Activated CD8-positive, alpha-beta memory T cell treated with anti-CD3 and anti-CD28 coated beads, Interleukin-2, amount 50 U/mL, for 24 hours (primary cell): ENCODE results near the gene UBXN6.

Experiments
- DNase-seq: peaks from one replicate; pipeline ENCODE4 v3.0.0-alpha.2; 2020; ENCODE audit errors: extremely low read depth

Gene UBXN6

DNA sequence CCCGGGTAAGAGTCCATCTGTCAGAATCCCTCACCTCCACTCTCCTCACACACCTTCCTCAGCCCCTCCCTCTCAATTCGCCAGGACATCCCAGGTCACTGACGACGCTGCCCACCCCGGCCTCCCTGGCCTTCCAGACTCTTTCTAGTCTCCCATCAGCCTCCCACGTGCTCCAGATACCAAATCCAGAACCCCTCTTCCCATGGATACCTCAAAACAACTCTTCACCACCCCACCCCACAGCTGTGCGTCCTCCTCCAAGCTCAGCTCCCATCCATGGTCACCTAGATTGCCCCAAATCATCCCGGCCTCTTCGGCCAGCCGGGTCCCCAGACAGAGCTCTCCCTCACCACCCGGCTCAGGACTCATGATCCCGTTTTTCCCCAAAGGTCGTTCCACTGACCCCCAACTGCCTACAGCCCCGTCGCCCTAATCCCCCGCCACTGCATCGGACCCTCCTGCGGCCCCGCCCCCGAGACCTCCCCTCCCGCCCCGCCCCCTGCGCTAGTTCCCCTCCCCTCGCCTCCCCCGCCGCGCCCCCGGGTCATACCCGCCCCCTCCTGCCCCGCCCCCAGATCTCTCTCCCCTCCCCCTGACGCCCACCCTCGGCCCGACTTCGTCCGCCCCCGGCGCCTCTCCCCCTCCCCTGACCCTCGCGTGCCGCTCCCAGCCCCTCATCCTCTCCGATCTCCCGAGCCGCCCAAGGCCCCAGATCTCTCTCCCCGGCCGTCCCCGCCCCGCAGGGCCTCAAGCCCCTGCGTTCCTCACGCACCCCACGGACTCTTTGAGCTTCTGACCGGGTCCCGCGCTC lies 546 bp downstream of the UBXN6 start:
- DNase-seq: no peak

DNA sequence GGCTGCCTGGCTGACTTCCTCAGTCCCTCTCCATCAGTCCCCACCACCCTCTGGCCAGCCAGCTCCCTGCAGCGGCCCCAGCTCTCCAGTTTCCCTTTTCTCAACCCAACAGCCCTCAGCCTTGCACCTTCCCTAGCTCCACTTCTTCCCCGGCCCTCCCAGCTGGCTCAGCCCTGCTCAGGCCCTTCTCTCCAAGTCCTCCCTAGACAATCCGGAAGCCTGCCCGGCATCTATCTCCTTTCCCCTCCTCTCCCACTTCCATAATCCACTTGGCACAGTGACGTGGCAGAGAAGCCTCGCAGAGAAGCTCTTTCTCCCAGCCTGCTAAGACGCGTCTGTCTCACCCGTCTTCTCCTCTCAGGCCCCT lies 1.1 kb downstream of the UBXN6 start:
- no peak for DNase-seq

DNA sequence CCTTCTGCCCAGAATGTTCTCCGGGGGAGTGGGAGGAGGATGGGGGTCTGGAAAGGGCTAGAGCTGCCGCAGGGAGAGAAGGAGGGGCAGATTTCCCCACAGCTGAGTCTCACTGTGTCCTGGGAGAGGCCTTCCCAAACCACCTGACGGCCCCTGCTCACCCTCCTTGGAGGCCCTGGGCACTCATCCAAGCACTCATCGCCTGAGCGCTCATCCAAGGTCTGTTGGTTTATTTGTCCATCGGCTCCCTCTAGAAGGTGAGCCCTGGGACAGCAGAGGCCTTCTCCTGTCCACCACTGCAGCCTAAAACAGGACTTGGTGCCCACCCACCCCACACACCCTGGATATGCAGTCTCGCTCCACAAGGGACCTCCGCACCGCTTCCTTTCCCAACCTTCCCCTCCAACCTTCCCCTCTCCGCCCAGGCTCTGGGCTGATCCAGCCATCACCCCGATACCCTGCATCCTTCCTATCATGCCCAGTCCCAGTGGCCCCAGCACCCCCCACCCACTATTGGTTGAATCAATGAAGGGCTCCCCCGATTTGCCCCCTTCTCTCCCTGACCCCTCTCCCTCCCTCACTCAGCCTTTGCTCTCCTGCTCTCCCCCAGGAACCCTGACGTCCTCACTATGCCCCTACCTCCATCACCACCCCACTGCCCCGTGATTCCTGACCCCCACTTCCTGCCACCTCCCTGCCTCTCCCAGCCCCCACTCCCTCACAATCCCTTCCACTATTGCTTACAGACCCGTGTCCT lies 1.7 kb downstream of the UBXN6 start:
- no peak for DNase-seq

DNA sequence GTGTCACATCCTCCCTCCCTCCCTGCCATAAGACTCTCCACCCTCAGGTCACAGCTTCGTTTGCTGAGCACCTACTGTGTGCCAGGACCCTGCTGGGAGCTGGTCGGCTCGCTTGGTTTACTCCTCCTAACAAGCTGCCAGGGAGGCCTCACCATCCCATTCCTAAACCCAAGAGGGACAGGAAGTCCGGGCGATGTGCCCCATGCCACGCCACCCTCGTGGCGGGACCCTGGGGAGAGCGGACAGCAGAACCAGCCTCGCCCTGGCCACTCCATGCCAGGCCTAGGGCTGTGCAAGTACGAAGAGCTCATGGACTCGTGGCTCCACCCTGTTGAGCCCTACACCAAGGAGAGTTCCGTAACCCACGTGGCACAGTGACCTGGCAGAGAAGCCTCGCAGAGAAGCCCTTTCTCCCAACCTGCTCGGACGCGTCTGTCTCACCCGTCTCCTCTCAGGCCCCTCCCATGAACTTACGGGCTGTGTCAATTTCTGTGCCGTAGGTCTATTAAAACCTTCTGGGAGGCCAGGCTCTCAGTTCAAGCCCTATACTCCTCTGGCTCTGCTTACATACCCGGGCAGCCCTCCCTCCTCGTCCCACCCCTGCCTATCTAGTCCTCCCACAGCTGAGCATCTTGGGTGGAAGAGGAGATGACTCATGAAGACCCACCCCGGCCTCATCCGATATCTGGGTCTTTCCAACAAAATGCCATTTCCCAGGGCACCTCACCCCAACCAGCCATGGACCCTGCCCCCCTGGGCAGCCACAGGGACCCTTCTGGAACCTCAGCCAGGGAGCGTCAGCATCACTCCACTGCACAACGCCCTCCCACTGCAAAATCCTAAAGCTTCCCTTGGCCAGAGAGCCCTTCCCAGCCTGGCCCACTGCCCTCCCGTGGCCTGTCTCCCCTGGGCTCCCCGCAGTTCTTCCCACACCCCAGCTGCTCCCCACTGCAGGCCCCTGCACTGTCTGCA lies 2.6 kb downstream of the UBXN6 start:
- no peak for DNase-seq

DNA sequence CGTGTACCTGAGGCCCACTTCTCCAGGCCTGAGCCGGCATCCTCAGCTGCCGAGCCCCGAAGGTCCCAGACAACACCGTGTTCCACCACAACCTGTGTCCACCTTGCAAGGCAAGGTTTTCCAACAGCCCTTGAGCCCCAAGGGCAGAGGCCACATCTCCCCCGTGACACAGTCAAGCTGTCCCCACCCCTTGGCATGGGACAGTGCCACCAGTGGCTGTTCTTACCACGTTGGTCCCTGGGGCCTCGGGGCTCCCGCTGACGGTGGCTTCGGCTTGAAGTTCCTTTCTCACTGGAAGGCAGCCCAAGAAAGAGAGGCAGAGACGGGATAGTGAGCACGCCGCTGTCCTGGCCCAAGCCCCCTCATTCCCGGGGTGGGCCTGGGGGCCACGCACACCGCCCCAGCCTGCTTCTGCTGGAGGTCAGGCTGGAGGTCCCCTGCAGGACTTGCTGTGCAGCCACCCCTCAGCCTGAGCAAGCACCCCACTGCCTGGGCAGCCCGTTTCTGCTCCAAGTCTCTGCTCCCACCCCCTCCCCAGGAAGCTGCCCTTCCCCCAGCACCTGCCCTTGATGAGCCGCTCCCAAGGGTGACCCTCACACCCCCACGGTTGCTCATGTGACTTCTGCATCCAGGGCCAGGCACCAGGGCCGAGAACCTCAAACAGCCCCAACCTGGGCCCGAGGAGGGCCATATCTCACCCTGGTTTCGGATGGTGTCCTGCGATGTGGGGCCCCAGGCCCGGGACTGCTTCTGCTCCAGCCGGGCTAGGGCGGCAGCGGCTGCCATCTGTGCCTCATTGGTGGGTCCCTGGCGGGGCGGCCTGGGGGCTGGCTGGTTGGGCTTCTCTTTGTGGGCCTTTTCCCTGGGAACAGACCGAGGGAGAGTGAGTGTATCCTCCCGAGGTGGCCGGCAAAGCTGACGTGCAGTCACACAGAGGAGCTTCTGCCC lies 4.1 kb downstream of the UBXN6 start:
- no peak for DNase-seq

DNA sequence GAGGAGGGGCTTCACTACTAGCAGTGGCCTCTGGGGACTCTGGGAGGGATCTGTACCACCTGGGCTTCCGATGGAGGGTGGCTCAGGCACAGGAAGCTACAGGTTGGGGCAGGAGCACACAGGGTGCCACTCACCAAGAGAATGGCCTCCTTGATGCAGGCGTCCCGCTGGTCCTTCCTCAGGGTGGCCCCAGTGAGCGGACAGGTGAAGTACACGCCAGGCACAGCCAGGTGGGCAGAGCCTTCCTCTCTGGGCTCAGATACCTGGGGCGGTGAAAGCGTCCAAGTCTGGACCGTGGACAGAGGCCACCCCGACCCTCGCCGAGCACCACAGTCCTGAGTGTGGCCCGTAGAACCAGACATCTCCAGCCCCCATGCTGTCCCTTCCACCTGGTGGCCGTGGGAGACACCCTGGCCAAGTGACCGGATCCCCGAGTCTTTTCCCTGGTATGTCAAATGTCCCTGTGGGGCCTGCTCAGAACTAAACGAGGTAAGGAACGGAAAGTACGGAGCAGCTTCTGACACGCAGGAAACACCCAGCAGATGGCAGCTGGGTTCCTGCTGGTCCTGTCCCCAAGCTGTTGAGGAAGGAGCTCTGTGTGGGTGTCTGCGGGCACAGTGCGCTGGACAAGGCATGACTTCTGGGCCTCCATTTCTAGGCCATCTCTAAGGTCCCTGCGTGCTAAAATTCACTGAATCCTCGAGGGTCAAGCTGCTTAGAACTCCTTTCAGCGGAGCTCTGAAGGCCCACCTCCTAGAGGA lies 5.2 kb downstream of the UBXN6 start:
- DNase-seq: no peak

DNA sequence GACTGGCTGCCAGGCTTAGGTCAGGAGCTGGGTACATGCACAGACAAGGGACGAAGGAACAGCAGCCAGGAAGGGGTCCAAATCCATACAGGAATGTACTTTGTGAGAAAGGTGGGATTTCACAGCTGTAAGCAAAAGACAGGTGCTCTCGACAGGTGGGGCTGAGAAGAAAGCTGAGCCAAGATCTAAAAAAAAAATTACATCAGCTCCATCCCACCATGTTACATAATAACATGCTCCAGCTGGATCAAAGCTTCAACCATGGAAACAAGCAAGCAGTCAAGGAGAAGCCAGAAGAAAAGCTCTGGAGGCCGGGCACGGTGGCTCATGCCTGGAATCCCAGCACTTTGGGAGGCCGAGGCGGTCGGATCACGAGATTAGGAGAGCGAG lies 8.0 kb downstream of the UBXN6 start:
- DNase-seq: no peak

DNA sequence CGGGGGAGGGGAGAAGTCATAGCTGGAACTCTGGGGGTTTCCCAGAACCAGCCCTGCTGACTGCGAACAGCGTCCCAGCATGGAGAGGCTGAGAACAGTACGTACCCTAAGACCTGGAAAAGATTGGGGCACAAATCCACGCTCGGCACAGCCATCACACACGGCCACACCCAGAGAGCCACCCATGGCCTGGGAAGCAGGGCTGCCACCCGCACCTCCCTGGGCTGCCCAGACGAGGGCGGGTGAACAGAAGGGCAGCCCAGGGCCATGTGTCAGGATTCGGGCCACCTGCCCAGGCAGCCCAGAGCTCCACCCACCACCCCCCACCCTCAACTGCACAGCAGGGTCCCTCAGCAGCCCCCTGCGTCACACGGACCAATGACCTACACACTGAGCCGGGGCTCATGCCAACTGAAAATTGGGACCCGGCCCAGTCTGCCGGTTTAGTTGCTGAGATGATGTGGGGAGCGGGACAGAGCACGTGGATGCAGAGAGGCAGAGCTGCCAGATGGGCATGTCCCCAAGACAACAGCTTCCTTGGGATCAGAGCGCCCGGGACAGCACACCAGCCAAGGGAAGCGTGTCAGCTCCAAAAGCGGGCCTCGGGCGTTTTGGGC lies 8.5 kb downstream of the UBXN6 start:
- no peak for DNase-seq

DNA sequence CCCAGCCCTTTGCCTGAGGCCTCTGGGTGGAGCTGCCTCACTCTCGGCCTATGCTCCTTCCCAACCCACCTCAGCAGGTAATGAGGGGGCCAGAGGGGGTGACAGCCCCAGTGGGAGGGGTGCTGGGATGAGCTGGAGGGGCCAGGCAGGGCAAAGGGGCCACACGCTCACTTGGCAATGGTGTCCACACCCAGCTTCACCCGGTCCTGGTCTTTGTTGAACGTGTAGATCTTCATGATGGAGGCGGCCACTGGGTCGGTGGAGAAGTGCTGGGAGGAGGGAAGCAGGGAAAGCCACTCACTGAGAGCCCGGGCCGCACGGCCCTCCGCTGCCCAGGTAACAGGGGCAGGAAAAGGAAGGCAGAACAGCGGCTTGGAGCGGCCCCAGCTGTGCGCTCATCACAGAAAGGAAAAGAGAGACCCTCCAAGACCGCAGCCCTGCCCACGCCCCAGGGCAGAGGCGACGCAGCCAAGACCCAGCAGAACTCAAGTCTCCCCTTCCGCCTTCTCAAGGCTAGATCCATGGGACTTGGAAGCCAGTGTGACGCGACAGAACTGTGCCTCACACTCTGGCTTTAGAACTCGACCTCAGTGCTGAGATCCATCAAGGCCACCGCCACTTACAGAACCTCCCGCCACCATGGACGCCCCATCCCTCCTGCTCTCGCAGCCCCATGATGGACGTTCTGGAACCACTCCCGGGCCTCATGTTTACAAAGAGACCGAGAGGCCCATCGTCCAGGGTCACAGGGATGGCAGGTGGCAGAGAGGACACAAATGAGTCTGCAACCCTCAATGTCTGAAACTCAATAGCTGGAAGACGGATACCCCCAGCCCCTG lies 9.2 kb downstream of the UBXN6 start:
- DNase-seq: no peak

DNA sequence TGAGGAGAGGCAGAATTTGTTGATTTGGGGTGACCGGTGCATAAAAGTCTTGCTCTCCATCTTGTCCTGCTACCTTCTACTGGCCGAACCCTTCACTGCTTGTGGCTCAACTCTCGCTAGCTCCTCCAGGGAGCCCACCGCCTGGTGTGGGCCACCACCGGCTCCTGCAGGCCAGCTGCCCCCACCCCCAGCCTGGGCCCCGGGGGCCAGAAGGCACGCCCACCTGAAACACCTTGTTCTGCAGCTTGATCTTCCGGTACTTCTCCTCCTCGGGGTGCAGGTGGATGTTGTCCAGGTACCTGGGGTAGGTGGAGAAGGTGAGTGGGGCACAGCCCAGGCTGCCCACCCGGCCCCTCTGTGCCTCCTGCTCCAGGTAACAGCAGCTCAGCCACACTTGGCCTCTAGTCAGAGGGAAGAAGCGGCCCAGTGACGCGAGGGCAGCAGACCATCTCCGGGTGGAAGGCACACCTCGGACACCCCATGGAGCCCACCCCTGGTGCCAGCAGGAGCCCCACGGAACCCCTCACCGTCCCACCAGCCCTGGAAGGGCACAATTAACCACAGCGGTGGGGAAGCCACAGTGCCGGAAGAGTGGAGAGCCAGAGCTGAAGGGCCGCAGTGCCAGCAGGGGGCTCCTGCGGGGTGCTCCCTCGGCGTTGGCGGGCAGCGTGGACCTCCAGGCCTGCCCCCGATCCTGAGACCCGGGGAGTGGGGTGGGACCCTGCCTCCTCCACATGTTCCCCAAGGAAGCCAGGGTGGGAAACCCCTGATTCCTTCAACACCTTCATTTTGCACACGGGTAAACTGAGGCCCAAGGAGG lies 10.1 kb downstream of the UBXN6 start:
- DNase-seq: no peak

DNA sequence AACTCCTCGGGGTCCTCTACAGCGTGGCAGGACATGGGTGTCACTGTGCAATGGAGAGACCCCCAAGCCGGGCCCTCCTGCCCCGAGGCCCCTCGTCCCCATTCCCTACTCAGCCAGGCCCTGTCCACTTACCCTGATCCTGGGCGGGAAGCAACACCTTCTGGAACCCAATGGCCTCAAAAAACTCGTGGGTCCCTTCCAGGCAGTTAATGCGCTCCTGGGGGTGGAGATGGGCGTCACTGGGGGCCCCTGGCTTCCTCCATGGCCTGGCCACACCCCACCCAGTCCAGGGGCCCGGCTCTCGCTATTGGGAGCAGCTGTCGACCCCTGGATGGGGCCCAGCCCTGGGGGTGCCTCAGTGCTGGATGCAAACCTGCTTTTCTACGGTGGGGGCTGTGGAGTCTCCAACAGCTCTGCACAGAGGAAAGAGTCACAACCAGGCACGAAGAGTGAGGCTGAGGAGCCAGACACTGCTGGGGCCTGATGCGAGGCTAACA lies 10.8 kb downstream of the UBXN6 start:
- DNase-seq: no peak

DNA sequence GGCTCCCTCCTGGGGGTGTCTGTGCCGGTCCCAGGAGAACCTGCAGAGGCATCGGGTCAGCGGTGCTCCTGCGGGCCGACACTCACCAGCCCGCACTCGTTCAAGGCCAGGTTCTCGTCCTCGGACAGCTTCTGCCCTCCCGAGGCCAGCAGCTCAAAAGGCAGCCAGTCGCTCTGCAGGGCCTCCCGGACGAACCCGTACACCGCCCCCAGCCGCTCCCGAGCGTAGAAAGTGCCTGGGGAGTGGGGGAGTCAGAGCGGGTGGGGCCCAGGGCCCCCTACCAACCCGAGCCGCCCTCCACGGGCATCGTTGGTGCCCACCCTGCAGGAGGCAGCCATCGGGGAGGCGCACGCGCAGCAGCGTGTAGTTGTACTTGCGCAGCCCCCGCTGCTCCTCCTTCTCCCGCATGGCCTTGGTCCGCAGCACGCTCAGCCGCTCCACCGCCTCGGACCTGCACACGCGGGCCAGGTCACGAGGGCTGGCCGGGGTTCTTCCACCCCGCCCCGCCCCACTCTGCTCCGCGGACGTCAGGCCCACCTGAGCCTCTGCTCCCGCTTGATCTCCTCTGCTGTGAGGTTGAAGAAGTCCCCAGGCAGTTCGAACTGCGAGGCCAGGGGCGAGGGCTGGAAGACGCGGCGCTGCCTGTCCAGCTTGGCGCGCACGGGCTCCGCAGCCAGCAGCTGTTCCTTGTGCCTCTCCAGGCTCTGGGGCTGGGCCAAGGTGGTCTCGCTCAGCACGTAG lies 11.5 kb downstream of the UBXN6 start:
- DNase-seq: no peak

DNA sequence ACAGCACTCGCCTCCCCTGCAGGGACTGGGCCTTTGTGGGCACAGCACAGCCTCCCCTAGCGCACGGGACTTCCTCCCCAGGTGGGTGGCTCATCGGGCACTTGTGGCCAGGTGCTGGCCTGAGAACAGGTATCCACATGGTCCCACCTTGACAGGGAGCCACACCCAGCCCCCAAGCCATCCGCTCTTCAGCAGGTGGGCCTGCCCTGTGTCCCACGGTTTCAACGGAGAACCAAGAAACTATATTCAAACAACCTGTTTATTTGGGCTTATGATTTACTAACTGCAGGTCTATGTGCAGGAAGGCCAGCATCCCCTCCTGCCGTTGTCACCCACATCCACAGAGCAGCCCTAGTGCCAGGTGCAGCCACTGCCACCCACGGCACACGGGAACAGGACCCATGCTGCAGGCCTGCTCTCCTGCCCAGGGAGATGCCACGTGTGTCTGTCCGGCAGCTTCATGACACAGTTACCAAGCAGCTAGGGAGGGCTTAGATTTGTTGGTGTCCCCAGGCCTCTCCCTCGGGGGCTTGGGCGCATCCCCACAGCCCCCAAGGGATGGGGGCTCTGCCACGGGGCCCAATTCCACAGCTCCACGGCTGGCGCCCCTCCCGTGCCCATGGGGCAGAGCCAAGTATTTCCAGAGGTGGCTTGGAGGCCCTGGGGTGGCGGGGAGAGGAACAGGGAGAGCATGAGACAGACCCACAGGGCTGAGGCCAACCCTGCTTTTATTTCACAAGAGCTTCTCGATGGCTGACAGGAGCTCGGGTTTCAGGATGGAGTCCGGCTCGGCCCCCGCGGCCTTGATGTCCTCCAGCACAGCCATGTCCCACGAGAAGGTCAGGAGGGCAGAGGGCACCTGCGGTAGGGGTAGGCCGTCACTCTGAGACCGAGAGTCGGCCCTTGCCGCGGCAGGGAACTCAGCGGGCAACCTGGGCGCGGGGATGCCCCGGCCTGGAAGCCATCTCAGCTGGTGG lies 12.5 kb downstream of the UBXN6 start:
- no peak for DNase-seq

DNA sequence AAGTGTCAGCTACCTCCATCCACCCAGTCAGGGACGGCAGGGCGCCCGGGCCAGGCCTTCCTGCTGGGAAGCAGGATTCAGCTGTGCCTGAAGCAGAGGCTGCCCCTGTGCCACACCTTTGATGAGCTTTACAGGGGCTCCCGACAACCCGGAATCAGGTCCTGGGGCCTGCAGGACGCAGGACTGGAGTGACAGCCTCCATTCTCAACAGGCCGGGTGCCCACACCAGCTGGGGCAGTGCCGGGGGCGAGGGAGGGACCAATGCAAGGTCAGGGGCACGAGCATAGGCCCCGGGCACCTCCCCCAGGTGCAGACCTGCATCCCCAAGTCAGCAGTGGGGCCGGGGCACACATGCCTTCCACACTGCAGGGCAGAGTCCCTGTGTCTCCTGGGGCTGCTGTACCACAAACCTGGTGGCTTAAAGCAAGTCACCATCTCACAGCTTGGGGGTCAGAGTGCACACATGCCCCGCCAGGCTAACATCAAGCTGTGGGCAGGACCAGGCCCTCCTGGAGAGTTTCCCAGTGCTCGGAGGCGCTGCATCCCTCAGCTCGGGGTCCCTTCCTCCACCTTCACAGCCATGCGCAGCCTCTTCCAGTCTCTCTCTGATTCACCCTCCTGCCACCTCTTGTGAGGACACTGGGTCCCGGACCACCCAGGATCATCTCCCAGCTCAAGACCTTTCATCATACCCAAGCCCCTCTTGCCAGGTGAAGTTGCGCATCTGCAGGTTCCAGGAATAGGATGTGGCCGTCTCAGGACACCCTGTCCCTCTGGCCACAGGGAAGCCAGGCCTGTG lies 13.4 kb downstream of the UBXN6 start:
- no peak for DNase-seq

DNA sequence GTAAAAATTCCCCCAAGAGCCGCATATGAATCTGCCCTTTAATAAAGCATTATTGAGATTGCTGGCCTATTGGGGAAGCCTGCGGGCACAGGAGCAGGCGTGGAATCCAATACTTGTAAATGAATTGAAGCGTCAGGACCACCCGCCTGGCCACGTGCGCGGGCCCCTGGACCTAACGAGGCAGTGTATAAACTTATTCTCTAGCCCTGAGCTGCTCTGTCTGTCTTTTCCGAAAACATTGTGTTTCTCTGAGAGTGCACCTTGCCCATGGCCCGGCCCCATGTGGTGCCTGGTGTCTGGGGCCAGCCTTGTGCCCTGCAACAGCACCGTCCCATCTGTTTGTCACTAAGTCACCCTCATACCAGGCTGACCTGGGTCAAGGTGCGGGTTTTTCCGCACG lies 14.4 kb downstream of the UBXN6 start:
- no peak for DNase-seq
